Brain microvascular endothelial cell (primary cell): ENCODE measurements around the gene CABLES1.

ENCODE experiments used
- DNase-seq: peaks from one replicate; pipeline ENCODE4 v3.0.0-alpha.2; 2020
- H3K27ac ChIP-seq: fragments of 250-450 bp; sonication (Bioruptor Pico); 2 replicates; pipeline ENCODE4 v1.5.1; 2020; ENCODE audit warnings: mild to moderate bottlenecking, moderate library complexity
- H3K27me3 ChIP-seq: fragments of 250-450 bp; sonication (Bioruptor Pico); replicated peaks from 2 replicates; pipeline ENCODE4 v1.5.1; 2020; ENCODE audit warnings: mild to moderate bottlenecking
- H3K36me3 ChIP-seq: fragments of 250-450 bp; sonication (Bioruptor Pico); replicated peaks from 2 replicates; pipeline ENCODE4 v1.5.1; 2020; ENCODE audit warnings: mild to moderate bottlenecking
- H3K4me3 ChIP-seq: 2 replicates; pipeline ENCODE4 v1.5.1; 2011; ENCODE audit warnings: low read depth, mild to moderate bottlenecking, control low read depth, low read length, moderate library complexity
- in situ Hi-C: cut with HindIII; loops from 2 replicates; pipeline ENCODE4 v1.10.0; 2017; ENCODE audit warnings: low sequenced_read_pairs, low pct_ligation_motif_present
- TF ChIP-seq, protein P1 (sequence below): IDR thresholded peaks from 2 replicates; pipeline ENCODE4 v1.5.1; 2011; ENCODE audit warnings: low read depth, mild to moderate bottlenecking, moderate library complexity, low read length, control low read depth, inconsistent platforms; ENCODE audit errors: missing control alignments

Gene CABLES1

GRCh38 chr18:23171581-23172156, 36.4 kb downstream of the CABLES1 start:
- Histone ChIP-seq H3K27ac (no peak overlapping the region), H3K4me3 (no peak overlapping the region), H3K36me3 (no peaks in the 10 kb centered on the region), H3K27me3 (no peaks in the 10 kb centered on the region)
- no peak for DNase-seq
- in situ Hi-C loops = no loop called here
- TF ChIP-seq, protein P1, sequence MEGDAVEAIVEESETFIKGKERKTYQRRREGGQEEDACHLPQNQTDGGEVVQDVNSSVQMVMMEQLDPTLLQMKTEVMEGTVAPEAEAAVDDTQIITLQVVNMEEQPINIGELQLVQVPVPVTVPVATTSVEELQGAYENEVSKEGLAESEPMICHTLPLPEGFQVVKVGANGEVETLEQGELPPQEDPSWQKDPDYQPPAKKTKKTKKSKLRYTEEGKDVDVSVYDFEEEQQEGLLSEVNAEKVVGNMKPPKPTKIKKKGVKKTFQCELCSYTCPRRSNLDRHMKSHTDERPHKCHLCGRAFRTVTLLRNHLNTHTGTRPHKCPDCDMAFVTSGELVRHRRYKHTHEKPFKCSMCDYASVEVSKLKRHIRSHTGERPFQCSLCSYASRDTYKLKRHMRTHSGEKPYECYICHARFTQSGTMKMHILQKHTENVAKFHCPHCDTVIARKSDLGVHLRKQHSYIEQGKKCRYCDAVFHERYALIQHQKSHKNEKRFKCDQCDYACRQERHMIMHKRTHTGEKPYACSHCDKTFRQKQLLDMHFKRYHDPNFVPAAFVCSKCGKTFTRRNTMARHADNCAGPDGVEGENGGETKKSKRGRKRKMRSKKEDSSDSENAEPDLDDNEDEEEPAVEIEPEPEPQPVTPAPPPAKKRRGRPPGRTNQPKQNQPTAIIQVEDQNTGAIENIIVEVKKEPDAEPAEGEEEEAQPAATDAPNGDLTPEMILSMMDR = no peak

- no peak for DNase-seq
- Histone ChIP-seq H3K27me3 (no peaks in the 10 kb centered on the region), H3K4me3 (no peak overlapping the region), H3K27ac (no peak overlapping the region), H3K36me3 (no peaks in the 10 kb centered on the region)
- TF ChIP-seq, protein P1 = no peak
- in situ Hi-C loops = no loop called here
These were observed 37.5 kb downstream of the CABLES1 start for GRCh38 chr18:23172591-23173380.

GRCh38 chr18:23173912-23174311, 38.6 kb downstream of the CABLES1 start:
- in situ Hi-C loops = no loop called here
- Histone ChIP-seq H3K27me3 (no peaks in the 10 kb centered on the region), H3K27ac (no peak overlapping the region), H3K4me3 (no peak overlapping the region), H3K36me3 (no peaks in the 10 kb centered on the region)
- DNase-seq = no peak
- TF ChIP-seq, protein P1 = no peak

GRCh38 chr18:23176701-23177432, 41.6 kb downstream of the CABLES1 start:
- TF ChIP-seq, protein P1 = no peak
- in situ Hi-C loops = no loop called here
- H3K4me3 ChIP-seq = no peak overlapping the region
- no peaks in the 10 kb centered on the region for H3K36me3 ChIP-seq
- no peaks in the 10 kb centered on the region for H3K27me3 ChIP-seq
- H3K27ac ChIP-seq = no peak overlapping the region
- no peak for DNase-seq

- Histone ChIP-seq H3K4me3 (no peak overlapping the region), H3K27ac (no peak overlapping the region), H3K36me3 (no peaks in the 10 kb centered on the region), H3K27me3 (no peaks in the 10 kb centered on the region)
- DNase-seq = no peak
- TF ChIP-seq, protein P1 = no peak
- in situ Hi-C loops = no loop called here
These were observed 42.3 kb downstream of the CABLES1 start for GRCh38 chr18:23177433-23178072.
